ENCODE data around the gene SYPL1. TPM values are rescaled to one million over a fixed set of nuclear protein-coding genes. Genes with fewer than 3 reads are reported as not detected.

Gene SYPL1
- total RNA-seq, 2 donors from 2014 or later: 87.9 to 132 TPM

GRCh38 chr7:106098889-106099288 is 13.2 kb downstream of the SYPL1 start:
- Histone ChIP-seq H3K27me3 (replicated peaks; ENCODE audit: insufficient read depth) (no peaks in the 10 kb centered on the region), H3K9me3 (no peaks in the 10 kb centered on the region), H3K4me3 (no peak overlapping the region), H3K36me3 (no peaks in the 10 kb centered on the region), H3K4me1 (replicated peaks) (no peaks in the 10 kb centered on the region), H3K27ac (no peak overlapping the region)
- intact Hi-C loops (cut with DNase I): no loop called here
- no peak for TF ChIP-seq CTCF (IDR thresholded peaks at IDR 0.05)
- TF ChIP-seq POLR2AphosphoS5 (IDR thresholded peaks at IDR 0.05): no peak
- TF ChIP-seq POLR2A (IDR thresholded peaks at IDR 0.05): no peak
- DNase-seq (ENCODE audit: low spot score): no peak

- intact Hi-C loops (cut with DNase I): no loop called here
- no peak overlapping the region for H3K4me3 ChIP-seq
- no peaks in the 10 kb centered on the region for H3K27me3 ChIP-seq (replicated peaks; ENCODE audit: insufficient read depth)
- TF ChIP-seq POLR2AphosphoS5 (IDR thresholded peaks at IDR 0.05): no peak
- no peak for TF ChIP-seq POLR2A (IDR thresholded peaks at IDR 0.05)
- no peak for TF ChIP-seq CTCF (IDR thresholded peaks at IDR 0.05)
- H3K9me3 ChIP-seq: no peaks in the 10 kb centered on the region
- no peaks in the 10 kb centered on the region for H3K4me1 ChIP-seq (replicated peaks)
- DNase-seq (ENCODE audit: low spot score): no peak
- WGBS: 59% methylated on average over 1 of the region's 1 CpG
- no peak overlapping the region for H3K27ac ChIP-seq
- no peaks in the 10 kb centered on the region for H3K36me3 ChIP-seq
Measured at GRCh38 chr7:106095634-106096033, 16.5 kb downstream of the SYPL1 start.

GRCh38 chr7:106094780-106095179 is 17.3 kb downstream of the SYPL1 start:
- WGBS: 91% methylated on average over 3 of the region's 3 CpGs
- DNase-seq (ENCODE audit: low spot score): no peak
- H3K36me3 ChIP-seq: no peaks in the 10 kb centered on the region
- no peak overlapping the region for H3K27ac ChIP-seq
- H3K4me3 ChIP-seq: no peak overlapping the region
- no peak for TF ChIP-seq POLR2A (IDR thresholded peaks at IDR 0.05)
- TF ChIP-seq CTCF (IDR thresholded peaks at IDR 0.05): no peak
- no peak for TF ChIP-seq POLR2AphosphoS5 (IDR thresholded peaks at IDR 0.05)
- H3K27me3 ChIP-seq (replicated peaks; ENCODE audit: insufficient read depth): no peaks in the 10 kb centered on the region
- H3K4me1 ChIP-seq (replicated peaks): no peaks in the 10 kb centered on the region
- intact Hi-C loops (cut with DNase I): no loop called here
- H3K9me3 ChIP-seq: no peaks in the 10 kb centered on the region

- Histone ChIP-seq H3K4me1 (replicated peaks) (no peaks in the 10 kb centered on the region), H3K27me3 (replicated peaks; ENCODE audit: insufficient read depth) (no peaks in the 10 kb centered on the region), H3K27ac (no peak overlapping the region), H3K4me3 (no peak overlapping the region), H3K36me3 (no peaks in the 10 kb centered on the region), H3K9me3 (no peaks in the 10 kb centered on the region)
- WGBS: 75% methylated on average over 1 of the region's 1 CpG
- TF ChIP-seq POLR2AphosphoS5 (IDR thresholded peaks at IDR 0.05) (no peak), POLR2A (IDR thresholded peaks at IDR 0.05) (no peak), CTCF (IDR thresholded peaks at IDR 0.05) (no peak)
- intact Hi-C loops (cut with DNase I): no loop called here
- DNase-seq (ENCODE audit: low spot score): no peak
Measured at GRCh38 chr7:106092204-106092603, 19.9 kb downstream of the SYPL1 start.

GRCh38 chr7:106089647-106090046 is 22.5 kb downstream of the SYPL1 start:
- 44% methylated on average over 4 of the region's 4 CpGs for WGBS
- Histone ChIP-seq H3K27me3 (replicated peaks; ENCODE audit: insufficient read depth) (no peaks in the 10 kb centered on the region), H3K4me3 (no peak overlapping the region), H3K4me1 (replicated peaks) (no peaks in the 10 kb centered on the region), H3K27ac (no peak overlapping the region), H3K9me3 (no peaks in the 10 kb centered on the region), H3K36me3 (no peaks in the 10 kb centered on the region)
- TF ChIP-seq POLR2AphosphoS5 (IDR thresholded peaks at IDR 0.05): no peak
- no peak for TF ChIP-seq POLR2A (IDR thresholded peaks at IDR 0.05)
- no peak for TF ChIP-seq CTCF (IDR thresholded peaks at IDR 0.05)
- no peak for DNase-seq (ENCODE audit: low spot score)
- intact Hi-C loops (cut with DNase I): no loop called here

Measured in prostate gland (tissue), 2 donors.